ENCODE results near the gene FAM240B. TPM values are rescaled to one million over a fixed set of nuclear protein-coding genes. Genes with fewer than 3 reads are reported as not detected.

Gene FAM240B
- total and polyA plus RNA-seq, 2 experiments from 2014 or later: not detected

- Histone ChIP-seq H3F3A (replicated peaks; ENCODE audit: low read depth) (peaks cover 3% of the 10 kb centered on the region; the same call in 1 of the 2 replicates), H4K20me1 (replicated peaks; ENCODE audit: insufficient read depth) (no peaks in the 10 kb centered on the region), H3K27ac (ENCODE audit: low read depth) (peak overlapping the region; percentile 56), H3K9me2 (ENCODE audit: insufficient read depth) (no peaks in the 10 kb centered on the region), H3K4me2 (peak overlapping the region; percentile 64), H3K4me1 (ENCODE audit: insufficient read depth) (peaks cover 23% of the 10 kb centered on the region), H3K4me3 (peak overlapping the region; percentile 20; the same call in 1 of the 2 replicates), H3K27me3 (ENCODE audit: insufficient read depth) (no peaks in the 10 kb centered on the region), H3K36me3 (ENCODE audit: insufficient read depth) (no peaks in the 10 kb centered on the region), H2AFZ (no peak overlapping the region), H3K79me2 (replicated peaks; ENCODE audit: insufficient read depth) (no peaks in the 10 kb centered on the region)
- H3K4me3 Mint-ChIP-seq: 0 out of 3 replicates have a peak overlapping the region, but pooled peaks have one; percentile 21
- no peaks in the 10 kb centered on the region for H3K9me3 Mint-ChIP-seq
- H3K27ac Mint-ChIP-seq: 0 out of 2 replicates have a peak overlapping the region, but pooled peaks have one; percentile 76
- peaks cover 5% of the 10 kb centered on the region; the same call in 2 of the 3 replicates for H3K36me3 Mint-ChIP-seq (ENCODE audit: low read depth)
- TF ChIP-seq ETS1 (IDR thresholded peaks at IDR 0.05): no peak
- peaks cover 12% of the 10 kb centered on the region for H3K27me3 Mint-ChIP-seq (ENCODE audit: insufficient read depth, low read depth, poor library complexity)
- H3K4me1 Mint-ChIP-seq: peaks cover 25% of the 10 kb centered on the region
- DNase-seq (ENCODE audit: low spot score) (no peak), ATAC-seq (no peak)
Measured at GRCh38 chr9:38671748-38672147, 48.2 kb downstream of the FAM240B start.

- H3K36me3 Mint-ChIP-seq (ENCODE audit: low read depth): peaks cover 5% of the 10 kb centered on the region; the same call in 2 of the 3 replicates
- H3K27ac Mint-ChIP-seq: no peak overlapping the region
- H3K9me2 ChIP-seq (ENCODE audit: insufficient read depth): no peaks in the 10 kb centered on the region
- no peak overlapping the region for H3K4me3 Mint-ChIP-seq
- H3K36me3 ChIP-seq (ENCODE audit: insufficient read depth): no peaks in the 10 kb centered on the region
- H3K27me3 ChIP-seq (ENCODE audit: insufficient read depth): no peaks in the 10 kb centered on the region
- H4K20me1 ChIP-seq (replicated peaks; ENCODE audit: insufficient read depth): no peaks in the 10 kb centered on the region
- no peak overlapping the region for H3K27ac ChIP-seq (ENCODE audit: low read depth)
- ATAC-seq: no peak
- H3F3A ChIP-seq (replicated peaks; ENCODE audit: low read depth): peaks cover 3% of the 10 kb centered on the region; the same call in 1 of the 2 replicates
- no peak overlapping the region for H3K4me3 ChIP-seq
- no peak overlapping the region for H2AFZ ChIP-seq
- H3K27me3 Mint-ChIP-seq (ENCODE audit: insufficient read depth, low read depth, poor library complexity): peaks cover 11% of the 10 kb centered on the region
- peaks cover 25% of the 10 kb centered on the region for H3K4me1 Mint-ChIP-seq
- H3K4me2 ChIP-seq: 0 out of 2 replicates have a peak overlapping the region, but pooled peaks have one; percentile 64
- H3K79me2 ChIP-seq (replicated peaks; ENCODE audit: insufficient read depth): no peaks in the 10 kb centered on the region
- H3K9me3 Mint-ChIP-seq: no peaks in the 10 kb centered on the region
- no peak for DNase-seq (ENCODE audit: low spot score)
- H3K4me1 ChIP-seq (ENCODE audit: insufficient read depth): peaks cover 23% of the 10 kb centered on the region
- TF ChIP-seq NANOG (IDR thresholded peaks at IDR 0.05; ENCODE audit: borderline replicate concordance) (no peak), CTCF (conservative IDR thresholded peaks at IDR 0.05; ENCODE audit: low read depth in 2 of 2) (no peak), ETS1 (IDR thresholded peaks at IDR 0.05) (no peak), EZH2 (IDR thresholded peaks at IDR 0.05; ENCODE audit: low read depth, unreplicated experiment) (no peak), ZNF331 (CRISPR knock-in tag; IDR thresholded peaks at IDR 0.05; ENCODE audit: low read depth) (no peak), CREB1 (CRISPR knock-in tag; IDR thresholded peaks at IDR 0.05; ENCODE audit: low read depth) (no peak), ZNF462 (CRISPR knock-in tag; IDR thresholded peaks at IDR 0.05) (no peak), EZH2phosphoT487 (IDR thresholded peaks at IDR 0.05; ENCODE audit: unreplicated experiment) (no peak), POLR2AphosphoS5 (IDR thresholded peaks at IDR 0.05; ENCODE audit: low read depth) (no peak), STAT1 (IDR thresholded peaks at IDR 0.05; ENCODE audit: unreplicated experiment) (no peak), ZNF114 (CRISPR knock-in tag; IDR thresholded peaks at IDR 0.05) (no peak), JUNB (IDR thresholded peaks at IDR 0.05; ENCODE audit: unreplicated experiment) (no peak)
Measured at GRCh38 chr9:38671372-38671731, 48.6 kb downstream of the FAM240B start.

All from GM23338 (cell line).